Stimulated activated naive CD4-positive, alpha-beta T cell (primary cell): ENCODE measurements around the gene HERPUD1.
"Not testable (repeated sequence)": the region's sequence is repeated elsewhere in the genome, so short reads cannot be mapped to it uniquely, and the experiment has no call there.

Source experiments
- DNase-seq, 6 experiments: peaks; one replicate each; lab custom pipeline; 2025; lab: John Stamatoyannopoulos, UW

The HERPUD1 gene

DNA sequence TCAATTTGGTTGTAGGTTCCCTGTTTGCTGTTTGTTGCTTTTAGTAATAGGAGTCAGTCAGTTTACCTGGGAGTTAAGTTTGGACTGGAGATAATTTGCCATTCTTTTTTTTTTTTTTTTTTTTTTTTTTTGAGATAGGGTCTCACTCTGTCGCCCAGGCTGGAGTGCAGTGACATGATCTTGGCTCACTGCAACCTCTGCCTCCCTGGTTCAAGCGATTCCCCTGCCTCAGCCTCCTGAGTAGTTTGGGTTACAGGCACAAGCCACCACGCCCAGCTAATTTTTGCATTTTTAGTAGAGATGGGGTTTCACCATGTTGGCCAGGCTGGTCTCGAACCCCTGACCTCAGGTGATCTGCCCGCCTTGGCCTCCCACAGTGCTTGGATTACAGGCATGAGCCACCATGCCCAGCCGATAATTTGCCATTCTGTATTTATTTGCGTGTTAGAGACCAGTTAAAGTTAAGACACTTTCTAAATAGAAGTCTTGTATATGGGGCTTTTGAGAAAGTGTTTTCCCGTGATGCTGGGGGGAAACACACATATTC lies 2.7 kb downstream of the HERPUD1 start:
- not testable (repeated sequence) for DNase-seq

DNA sequence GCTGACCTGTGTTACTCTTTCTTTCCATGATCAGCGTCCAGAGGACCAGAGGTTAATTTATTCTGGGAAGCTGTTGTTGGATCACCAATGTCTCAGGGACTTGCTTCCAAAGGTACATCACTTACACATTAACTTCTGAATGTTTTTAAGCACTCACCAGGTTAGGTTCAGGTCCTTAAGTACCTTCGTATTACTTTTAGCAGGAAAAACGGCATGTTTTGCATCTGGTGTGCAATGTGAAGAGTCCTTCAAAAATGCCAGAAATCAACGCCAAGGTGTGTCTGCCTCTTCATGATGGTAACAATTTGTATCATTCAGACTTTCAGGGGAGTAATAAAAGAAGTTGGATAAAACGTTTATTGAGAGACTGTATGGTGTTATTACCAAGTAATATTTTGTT lies 3.3 kb downstream of the HERPUD1 start:
- DNase-seq: no peak

DNA sequence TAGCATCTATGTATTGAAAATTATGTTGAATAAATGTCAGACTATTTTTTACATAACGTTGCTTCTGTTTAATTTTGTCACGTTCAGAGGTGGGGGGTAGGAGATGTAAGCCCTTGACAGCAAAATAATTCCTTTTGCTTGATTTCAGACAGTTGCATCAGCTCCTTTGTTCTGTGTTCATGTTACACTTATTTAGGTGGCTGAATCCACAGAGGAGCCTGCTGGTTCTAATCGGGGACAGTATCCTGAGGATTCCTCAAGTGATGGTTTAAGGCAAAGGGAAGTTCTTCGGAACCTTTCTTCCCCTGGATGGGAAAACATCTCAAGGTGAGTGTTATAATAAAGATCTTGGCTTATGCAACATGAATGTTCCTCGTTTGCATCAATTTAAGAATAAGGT lies 4.5 kb downstream of the HERPUD1 start:
- DNase-seq: no peak

DNA sequence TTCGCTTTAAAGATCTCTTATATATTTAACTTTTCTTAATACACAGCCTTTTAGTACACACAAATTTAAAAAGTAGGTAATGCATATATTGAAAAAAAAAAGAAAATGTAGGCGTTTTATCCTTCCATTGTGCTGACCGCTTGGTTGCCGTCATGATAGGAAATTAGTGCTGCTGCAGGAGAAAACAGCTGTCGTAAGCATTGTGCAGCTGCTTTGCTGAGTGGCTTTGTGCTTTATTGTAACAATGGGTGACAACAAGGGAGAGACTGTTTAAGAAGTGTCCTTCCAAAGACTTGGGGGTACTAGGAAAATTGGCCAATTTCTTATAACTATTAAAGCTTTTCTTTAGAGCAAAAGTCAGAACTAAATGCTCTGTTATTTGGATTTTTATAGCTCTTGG lies 5.0 kb downstream of the HERPUD1 start:
- DNase-seq: no peak

DNA sequence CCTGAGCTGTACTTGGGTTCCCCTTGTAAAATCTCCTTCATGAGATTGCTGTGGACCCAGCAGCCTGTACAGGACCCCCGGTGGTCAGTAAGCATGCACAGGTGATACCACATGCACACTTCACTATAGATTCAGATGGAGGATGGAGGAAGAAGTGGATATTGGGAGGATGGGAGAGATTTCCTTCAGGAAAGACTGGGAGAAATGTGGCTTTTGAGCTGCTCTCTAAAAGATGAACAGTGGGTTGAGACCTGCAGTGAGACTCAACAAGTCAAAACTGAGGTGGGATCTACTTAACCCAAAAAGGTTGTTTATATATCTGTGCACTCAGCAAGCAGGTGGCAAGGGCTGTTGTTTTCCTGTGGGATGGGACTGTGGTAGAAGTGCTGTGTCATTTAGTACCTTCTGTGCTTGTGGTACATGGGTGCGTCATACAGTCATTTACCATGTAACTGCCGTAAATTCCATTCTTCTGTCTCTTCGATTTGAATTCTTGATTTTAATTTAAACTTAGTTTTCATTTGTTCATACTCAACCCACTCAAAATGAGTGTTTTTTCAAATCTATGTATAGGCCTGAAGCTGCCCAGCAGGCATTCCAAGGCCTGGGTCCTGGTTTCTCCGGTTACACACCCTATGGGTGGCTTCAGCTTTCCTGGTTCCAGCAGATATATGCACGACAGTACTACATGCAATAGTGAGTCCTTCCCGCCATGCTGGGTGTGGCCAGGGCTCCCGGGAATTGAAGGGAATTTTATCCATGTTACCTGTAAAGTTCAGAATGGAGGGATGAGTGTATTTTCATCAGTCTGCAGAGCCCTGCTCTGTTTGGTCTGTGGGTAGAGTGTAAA lies 6.9 kb downstream of the HERPUD1 start:
- DNase-seq: no peak

DNA sequence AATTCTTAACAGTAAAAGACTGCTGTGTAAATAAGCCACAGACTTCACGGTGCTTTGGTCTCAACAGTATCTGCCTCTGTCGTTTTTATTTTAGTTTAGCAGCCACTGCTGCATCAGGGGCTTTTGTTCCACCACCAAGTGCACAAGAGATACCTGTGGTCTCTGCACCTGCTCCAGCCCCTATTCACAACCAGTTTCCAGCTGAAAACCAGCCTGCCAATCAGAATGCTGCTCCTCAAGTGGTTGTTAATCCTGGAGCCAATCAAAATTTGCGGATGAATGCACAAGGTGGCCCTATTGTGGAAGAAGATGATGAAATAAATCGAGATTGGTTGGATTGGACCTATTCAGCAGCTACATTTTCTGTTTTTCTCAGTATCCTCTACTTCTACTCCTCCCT lies 7.9 kb downstream of the HERPUD1 start:
- DNase-seq: no peak

DNA sequence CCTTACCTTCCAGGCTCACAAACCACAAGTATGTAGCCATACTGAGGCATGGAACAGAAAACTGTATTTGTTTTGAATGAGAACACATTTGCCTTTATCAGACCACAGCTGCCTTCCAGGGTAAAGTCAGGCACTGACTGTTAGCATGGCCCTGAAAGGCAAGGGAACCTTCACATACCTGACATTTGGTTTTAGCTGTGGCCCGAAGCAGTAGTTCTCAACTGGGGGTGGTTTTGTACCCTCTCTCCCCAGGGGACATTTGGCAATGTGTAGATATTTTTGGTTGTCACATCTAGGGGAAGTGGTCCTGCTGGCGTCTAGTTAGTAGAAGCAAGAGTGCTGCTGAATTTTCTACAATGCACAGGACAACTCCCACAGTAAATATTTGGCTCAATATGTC lies 9.2 kb downstream of the HERPUD1 start:
- DNase-seq: no peak

DNA sequence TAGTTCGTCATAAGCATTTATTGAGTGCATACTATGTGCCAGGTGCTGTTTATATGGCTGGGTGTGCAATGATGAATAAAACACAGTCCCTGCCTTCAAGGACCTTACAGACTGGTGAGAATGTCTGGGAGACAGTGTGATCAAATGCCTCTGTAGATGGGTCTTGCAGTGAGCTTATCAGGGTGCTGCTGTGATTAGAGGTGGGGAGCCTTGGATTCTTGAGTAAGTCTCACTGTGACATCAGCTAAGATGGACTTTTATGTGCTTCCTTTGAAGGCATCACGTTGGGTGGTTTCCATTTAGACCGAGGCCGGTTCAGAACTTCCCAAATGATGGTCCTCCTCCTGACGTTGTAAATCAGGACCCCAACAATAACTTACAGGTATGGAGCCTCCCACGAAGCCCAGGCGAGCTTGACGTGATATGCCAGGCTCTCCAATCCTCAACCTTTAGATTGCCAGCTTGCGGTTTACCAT lies 10.0 kb downstream of the HERPUD1 start:
- no peak for DNase-seq

DNA sequence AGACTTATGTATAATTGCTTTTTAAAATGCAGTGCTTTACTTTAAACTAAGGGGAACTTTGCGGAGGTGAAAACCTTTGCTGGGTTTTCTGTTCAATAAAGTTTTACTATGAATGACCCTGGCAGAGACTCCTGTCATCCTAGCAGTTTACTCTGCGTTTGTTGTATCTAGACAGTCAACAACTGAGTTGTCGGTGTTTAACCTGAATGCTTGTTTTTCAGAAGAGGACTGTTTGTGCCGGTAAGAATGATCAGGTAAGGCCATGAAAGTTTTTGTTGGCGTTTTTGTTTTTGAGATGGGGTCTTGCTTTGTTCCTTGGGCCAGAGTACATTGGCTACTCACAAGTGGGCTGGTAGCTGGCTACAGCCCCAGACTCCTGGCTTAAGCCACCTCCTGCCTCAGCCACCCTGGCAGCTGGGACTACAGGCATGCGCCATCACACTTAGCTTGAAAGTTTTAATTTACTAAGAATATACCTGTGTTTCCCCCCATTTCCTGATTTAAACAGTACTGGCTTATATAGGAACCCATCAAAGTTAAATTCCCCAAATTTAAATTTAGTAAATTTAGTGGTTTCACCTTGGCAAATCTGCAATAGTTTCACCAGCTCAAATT lies 11.9 kb downstream of the HERPUD1 start:
- DNase-seq: no peak

DNA sequence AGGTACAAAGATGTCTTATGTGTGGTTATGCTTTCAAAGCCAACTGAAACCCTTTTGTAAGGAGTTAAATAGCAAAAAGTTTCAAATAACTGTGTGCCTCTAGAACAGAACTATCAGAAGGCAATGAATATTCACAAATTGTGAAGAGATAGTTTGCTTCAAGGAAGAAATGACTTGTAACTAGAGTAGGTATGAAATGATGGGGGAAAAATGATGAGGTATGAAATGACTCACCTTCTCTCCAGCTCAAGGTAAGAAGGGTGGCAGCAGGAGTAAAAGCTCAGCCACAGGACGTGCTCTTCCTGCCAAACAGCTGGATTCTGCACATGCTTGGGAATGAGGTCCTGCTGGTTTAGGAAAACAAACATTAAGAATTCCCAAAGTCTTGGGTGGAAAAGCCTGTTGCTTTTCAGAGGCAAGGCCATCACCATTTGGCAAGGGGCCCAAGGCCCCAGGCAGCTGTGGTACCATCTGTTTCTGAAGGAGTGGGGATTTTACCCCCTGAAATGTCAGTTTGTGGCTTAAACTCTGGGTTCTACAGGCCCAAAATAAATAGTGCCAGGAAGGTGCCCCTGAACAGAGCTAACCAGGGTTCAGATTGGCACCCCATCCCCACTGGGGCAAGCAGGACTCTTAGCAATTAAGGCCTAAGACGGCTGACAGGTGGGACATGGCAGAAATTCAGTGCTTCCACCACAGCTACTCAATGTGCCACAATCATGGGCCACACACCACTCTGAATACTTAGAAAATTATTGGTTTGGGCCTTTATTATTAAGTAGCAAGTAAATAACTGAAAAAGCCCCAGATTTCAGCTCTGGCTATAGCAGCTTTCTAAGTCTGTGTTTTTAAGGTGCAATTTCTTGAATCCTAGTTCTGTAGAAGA lies 13.3 kb downstream of the HERPUD1 start:
- no peak for DNase-seq

DNA sequence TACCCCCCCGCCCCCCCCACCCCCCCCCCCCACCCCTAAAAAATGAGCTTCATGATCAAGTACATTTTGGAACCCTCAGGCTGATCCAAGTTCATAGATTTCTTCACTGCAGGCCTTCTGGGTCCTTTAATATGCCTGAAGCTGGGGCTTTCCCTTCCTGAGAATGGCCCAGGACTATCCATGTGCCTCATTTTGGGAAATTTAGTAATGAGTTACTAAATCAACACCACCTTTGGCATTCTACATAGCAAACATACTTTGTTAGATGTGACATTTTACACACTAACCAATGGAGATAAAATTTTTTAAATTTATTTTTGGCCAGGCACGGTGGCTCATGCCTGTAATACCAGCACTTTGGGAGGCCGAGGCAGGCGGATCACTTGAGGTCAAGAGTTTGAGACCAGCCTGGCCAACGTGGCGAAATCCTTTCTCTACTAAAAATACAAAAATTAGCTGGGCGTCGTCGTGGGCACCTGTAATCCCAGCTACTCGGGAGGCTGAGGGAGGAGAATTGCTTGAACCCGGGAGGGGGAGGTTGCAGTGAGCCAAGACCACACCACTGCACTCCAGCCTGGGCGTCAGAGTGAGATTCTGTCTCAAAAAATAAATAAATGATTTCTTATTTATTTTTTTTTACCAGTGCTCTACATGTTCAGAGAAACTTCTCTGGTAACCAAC lies 14.0 kb downstream of the HERPUD1 start:
- no peak for DNase-seq

DNA sequence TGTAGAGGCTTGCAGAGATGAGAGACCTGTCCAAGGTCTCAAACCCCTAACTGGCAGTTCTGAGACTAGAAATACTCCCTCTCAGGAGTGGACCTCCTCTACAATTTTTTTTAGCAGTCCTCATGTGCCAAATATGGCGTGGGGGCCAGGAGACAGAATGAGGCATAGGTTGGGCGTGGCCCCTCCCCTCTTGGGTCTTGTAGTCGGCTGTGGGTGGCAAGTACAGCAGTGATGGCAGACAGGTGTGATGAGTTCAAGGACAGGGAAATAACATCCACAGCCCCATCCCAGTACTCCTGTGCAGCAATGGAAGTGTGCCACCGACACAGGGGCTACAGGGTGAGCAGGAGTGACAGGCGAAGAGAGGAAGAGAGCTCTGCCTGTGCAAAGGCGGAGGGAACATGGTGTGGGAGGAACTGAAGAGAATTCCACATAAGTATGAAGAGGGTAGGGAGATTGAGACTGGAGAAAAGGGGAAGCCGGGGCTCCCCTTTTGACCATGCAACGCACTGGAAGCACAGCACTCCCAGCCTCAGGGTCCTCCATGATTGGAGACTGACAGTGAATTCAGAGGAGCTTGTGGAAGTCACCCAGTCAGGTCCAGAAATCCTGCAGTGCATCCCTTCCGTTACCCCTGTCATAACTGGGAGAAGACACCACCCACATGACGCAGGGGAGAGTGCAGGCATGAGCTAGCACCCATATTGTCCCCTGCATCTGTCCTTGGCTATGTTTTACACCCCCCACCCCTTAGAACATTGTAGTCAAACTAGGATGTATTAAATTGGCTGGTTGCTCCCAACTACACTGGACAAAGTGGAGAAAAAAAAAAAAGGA lies 15.0 kb downstream of the HERPUD1 start:
- no peak for DNase-seq

DNA sequence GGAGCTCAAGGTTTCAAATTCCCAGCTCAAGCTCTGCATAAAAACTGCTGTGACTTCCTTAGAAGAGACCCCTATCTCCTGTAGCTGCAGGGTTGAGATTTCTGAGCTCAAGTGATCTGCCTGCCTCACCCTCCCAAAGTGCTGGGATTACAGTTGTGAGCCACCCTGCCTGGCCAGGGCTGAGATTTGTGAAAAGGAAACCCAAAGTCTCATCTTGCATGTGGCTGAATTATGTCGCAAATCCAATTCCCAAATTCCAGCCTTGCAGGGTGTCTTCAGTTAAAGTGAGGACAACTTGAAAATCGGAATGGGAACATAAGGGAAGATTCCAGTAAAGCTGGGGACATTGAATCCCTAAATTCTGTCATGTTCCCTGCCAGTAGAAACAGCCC lies 15.7 kb downstream of the HERPUD1 start:
- no peak for DNase-seq

DNA sequence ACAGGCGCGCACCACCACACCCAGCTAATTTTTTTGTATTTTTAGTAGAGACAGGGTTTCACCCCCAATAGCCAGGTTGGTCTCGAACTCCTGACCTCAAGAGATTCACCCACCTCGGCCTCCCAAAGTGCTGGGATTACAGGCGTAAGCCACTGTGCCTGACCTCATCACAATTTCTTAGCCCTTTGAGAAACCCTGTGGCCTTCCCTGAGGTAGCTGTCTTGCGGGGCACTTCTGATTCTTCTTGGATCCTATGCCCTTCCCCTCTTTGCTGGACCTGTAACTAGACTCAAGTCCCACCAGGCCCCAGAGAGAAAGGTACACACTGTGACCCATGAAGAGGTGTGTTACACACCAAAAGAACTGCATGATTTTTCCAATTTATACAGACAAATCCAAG lies 16.3 kb downstream of the HERPUD1 start:
- DNase-seq: no peak

DNA sequence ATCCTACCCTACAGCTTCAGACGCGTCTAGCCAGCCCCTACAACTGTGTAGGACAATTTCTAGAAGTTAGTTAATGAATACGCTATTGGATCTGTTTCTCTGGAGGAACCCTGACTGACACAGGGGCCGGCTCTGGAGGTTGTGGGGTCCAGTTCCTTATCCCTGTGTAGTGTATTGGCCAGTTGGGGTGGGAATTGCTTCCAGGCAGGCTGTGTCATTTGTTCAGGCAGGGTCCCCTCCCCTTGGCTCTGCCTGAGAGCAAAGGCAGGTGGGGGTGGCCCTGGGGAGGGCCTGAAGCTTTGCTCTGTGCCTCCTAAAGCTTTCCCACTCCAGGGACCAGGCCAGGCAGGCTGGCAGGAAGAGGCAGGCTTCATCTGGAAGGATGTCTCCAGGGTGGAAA lies 18.1 kb downstream of the HERPUD1 start:
- DNase-seq: no peak

DNA sequence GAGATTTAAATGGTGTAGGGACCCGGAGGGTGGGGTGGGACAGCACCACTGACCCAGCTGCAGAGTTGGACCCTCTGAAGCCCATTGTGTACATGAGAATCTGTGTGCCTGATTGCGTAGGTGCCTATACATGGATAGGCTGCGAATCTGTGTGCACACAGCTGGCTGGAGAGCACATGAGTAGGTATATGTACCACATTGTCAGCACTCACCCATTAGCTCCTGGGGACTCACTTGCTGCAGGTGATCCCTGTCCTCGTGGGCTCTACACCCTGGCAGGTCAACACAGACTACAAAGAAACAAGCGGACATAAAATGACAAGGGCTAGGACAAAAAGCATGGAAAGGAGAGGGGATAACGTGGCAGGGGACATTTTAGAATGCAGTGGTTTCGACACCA lies 18.5 kb downstream of the HERPUD1 start:
- DNase-seq: no peak

DNA sequence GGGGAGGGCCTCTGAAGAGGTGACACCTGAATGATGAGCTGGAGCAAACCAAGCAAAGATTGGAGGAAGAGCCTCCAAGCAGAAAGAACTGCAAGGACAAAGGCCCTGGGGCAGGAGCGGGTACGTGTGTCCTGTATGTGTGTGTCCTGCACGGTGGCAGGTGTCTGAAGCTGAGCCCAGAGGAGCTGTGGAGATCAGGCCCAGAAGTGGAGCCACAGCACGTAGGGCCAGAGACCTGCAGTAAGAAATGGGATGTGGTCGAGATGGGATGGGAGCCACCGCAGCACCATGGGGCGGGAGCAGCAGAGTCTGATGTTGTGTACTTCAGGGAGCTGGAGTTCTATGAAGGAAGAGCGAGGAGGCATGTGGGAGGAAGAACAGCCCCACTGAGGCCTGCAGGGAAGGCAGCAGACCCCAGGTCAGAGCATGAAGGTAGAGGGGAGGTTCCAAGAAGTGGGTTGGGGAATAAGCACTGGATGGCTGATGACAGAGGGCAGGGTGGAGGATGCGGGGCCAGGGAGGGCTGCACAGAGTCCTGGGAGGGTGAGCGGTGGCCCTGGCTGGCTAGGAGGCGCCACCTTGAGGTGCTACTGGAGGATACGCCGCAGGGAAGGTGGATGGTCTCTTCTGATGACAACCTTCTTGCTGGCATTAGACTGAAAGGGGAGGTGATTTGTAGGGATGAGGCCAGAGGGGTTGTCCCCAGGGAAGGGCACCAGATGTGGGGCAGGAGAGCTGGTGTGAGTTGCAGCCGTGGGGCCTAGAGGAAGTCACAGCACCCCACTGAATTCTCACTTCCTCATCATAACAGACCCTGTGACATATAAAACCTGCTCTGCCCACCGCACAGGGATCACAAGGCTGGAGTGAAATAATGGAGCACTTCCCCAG lies 19.2 kb downstream of the HERPUD1 start:
- peak in 4 of 6 experiments; percentile 10 to 39 (median 14) for DNase-seq

DNA sequence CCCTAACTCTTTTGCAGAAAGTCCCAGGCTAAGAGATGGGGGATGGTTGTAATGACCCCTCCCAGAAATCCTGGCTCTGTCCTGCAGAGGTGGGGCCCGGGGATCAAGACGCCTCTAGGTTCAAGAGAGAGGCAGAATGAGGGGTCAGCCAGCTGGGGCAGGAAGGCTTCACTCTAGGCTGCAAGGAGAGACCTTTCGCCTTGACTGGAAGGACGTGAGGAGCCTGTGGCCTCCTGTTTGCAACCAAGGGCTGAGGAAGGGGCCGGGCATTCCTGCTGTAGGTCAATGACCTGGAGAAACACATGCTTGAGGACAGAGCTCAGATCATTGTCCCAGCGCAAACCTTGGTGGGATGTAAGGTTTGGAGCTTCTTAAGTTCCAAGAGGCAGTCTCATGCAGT lies 21.1 kb downstream of the HERPUD1 start:
- no peak for DNase-seq

DNA sequence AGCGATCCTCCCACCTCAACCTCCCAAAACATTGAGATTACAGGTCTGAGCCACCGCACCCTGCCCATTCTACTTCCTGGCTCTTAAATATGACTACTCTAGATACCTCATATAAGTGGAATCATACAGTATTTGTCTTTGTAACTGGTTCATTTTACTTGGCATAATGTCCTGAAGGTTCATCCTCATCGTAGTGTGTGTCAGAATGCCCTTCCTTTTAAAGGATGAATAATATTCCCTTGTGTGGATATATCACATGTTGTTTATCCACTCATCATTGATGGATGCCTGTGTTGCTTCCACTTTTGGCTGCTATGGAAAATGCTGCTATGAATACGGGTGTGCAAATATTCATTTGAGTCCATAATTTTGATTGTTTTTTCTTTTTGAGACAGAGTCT lies 24.1 kb downstream of the HERPUD1 start:
- DNase-seq: no peak

DNA sequence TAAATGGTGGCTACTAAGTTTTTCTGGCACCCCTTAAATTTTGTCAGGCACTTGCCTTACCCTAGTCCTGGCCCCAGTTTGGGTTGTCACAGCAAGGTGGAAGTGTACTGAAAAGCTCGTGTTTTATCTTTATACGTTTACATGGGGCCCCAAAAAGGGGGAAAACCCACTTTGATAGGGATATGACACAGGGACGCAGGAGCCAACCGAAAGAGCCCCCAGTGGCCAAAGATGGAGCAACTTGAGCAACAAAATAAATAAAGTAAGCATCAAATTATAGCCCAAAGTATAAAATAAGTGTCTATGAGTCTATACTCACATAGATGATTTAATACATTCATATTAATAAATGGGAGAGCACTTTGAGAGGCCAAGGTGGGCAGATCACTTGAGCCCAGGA lies 24.8 kb downstream of the HERPUD1 start:
- no peak for DNase-seq
